ENCODE measurements around the gene SP7. TPM values are rescaled to one million over a fixed set of nuclear protein-coding genes. Genes with fewer than 3 reads are reported as not detected.

SP7 gene
- total RNA-seq, 1 experiment from 2014 or later: not detected

GRCh38 chr12:53279283-53279869 is 56.8 kb downstream of the SP7 start:
- Histone ChIP-seq H3K36me3 (ENCODE audit: control insufficient read depth, insufficient read depth, low read length) (peaks cover 23% of the 10 kb centered on the region), H3K9me3 (ENCODE audit: control insufficient read depth, insufficient read depth, low read depth, low read length) (no peaks in the 10 kb centered on the region), H3K27ac (ENCODE audit: low read length) (no peak overlapping the region), H3K27me3 (ENCODE audit: control insufficient read depth, insufficient read depth, low read length) (no peaks in the 10 kb centered on the region), H3K4me1 (ENCODE audit: control insufficient read depth, insufficient read depth, low read length) (no peaks in the 10 kb centered on the region), H3K4me3 (ENCODE audit: low read depth in 2 of 2, low read length in 2 of 2) (no peak overlapping the region)
- TF ChIP-seq POLR2AphosphoS5 (IDR thresholded peaks at IDR 0.05; ENCODE audit: low read depth, low read length) (no peak), TCF7L2 (IDR thresholded peaks at IDR 0.05; ENCODE audit: low read depth, low read length) (no peak), REST (IDR thresholded peaks at IDR 0.05; ENCODE audit: insufficient read depth in 1 of 2, low read depth in 2 of 2, low read length in 1 of 2) (no peak), SIN3A (IDR thresholded peaks at IDR 0.05; ENCODE audit: borderline replicate concordance, insufficient read depth, low read depth, low read length) (no peak)
- TF ChIP-seq, protein P1, sequence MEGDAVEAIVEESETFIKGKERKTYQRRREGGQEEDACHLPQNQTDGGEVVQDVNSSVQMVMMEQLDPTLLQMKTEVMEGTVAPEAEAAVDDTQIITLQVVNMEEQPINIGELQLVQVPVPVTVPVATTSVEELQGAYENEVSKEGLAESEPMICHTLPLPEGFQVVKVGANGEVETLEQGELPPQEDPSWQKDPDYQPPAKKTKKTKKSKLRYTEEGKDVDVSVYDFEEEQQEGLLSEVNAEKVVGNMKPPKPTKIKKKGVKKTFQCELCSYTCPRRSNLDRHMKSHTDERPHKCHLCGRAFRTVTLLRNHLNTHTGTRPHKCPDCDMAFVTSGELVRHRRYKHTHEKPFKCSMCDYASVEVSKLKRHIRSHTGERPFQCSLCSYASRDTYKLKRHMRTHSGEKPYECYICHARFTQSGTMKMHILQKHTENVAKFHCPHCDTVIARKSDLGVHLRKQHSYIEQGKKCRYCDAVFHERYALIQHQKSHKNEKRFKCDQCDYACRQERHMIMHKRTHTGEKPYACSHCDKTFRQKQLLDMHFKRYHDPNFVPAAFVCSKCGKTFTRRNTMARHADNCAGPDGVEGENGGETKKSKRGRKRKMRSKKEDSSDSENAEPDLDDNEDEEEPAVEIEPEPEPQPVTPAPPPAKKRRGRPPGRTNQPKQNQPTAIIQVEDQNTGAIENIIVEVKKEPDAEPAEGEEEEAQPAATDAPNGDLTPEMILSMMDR (IDR thresholded peaks at IDR 0.05): no peak
- ChIA-PET POLR2A (interaction anchor here (0.7 kb wide), 1 partner anchor 16 kb away, joined by 17 read pairs; the partner anchor contains the start of gene PFDN5), CTCF (no interaction called here)
- no TSS peak for BruUV-seq (replicated peaks)
- intact Hi-C loops (cut with micrococcal nuclease; ENCODE audit: unreplicated experiment): no loop called here
- no peak for DNase-seq (ENCODE audit: low read depth, low spot score)
- in situ Hi-C loops (cut with HindIII; ENCODE audit: low pct_unique_long_range_greater_than_20kb, low sequenced_read_pairs): no loop called here
- no peak for ATAC-seq

- intact Hi-C loops (cut with micrococcal nuclease; ENCODE audit: unreplicated experiment) (no loop called here), in situ Hi-C loops (cut with HindIII; ENCODE audit: low pct_unique_long_range_greater_than_20kb, low sequenced_read_pairs) (no loop called here)
- ChIA-PET POLR2A (interaction anchor here (0.6 kb wide), 1 partner anchor 11 kb away, joined by 4 read pairs; no protein-coding TSS in a partner anchor), CTCF (interaction anchor here (0.7 to 1.2 kb wide), 3 partner anchors 15 to 64 kb away, joined by 3 to 4 read pairs (median 3); no protein-coding TSS in a partner anchor)
- DNase-seq (ENCODE audit: low read depth, low spot score): no peak
- Histone ChIP-seq H3K4me1 (ENCODE audit: control insufficient read depth, insufficient read depth, low read length) (no peaks in the 10 kb centered on the region), H3K9me3 (ENCODE audit: control insufficient read depth, insufficient read depth, low read depth, low read length) (no peaks in the 10 kb centered on the region), H3K4me3 (ENCODE audit: low read depth in 2 of 2, low read length in 2 of 2) (no peak overlapping the region), H3K27ac (ENCODE audit: low read length) (no peak overlapping the region), H3K27me3 (ENCODE audit: control insufficient read depth, insufficient read depth, low read length) (no peaks in the 10 kb centered on the region), H3K36me3 (ENCODE audit: control insufficient read depth, insufficient read depth, low read length) (peaks cover 13% of the 10 kb centered on the region)
- no peak for ATAC-seq
- no peak for TF ChIP-seq POLR2AphosphoS5 (IDR thresholded peaks at IDR 0.05; ENCODE audit: low read depth, low read length)
- BruUV-seq (replicated peaks): no TSS peak
Observed at GRCh38 chr12:53277981-53278380, 58.2 kb downstream of the SP7 start.

Other genes with a start within 250 kb of the SP7 start
- 4.7 TPM for gene IGFBP6, start 238.7 kb downstream of the SP7 start, total RNA-seq (2021; ENCODE audit: unreplicated experiment)
- gene SOAT2, start 232.9 kb downstream of the SP7 start, total RNA-seq (2021; ENCODE audit: unreplicated experiment): not detected
- 46.8 TPM for gene ZNF740, start 155.6 kb downstream of the SP7 start, total RNA-seq (2021; ENCODE audit: unreplicated experiment)
- 15.4 TPM for gene CSAD, start 155.4 kb downstream of the SP7 start, total RNA-seq (2021; ENCODE audit: unreplicated experiment)
- gene ITGB7, start 129.1 kb downstream of the SP7 start, total RNA-seq (2021; ENCODE audit: unreplicated experiment): 0.98 TPM
- 41.2 TPM for gene RARG, start 104.1 kb downstream of the SP7 start, total RNA-seq (2021; ENCODE audit: unreplicated experiment)
- 54.6 TPM for gene ESPL1, start 68.1 kb downstream of the SP7 start, total RNA-seq (2021; ENCODE audit: unreplicated experiment)
- 340 TPM for gene PFDN5, start 40.8 kb downstream of the SP7 start, total RNA-seq (2021; ENCODE audit: unreplicated experiment)
- 77.4 TPM for gene MYG1, start 36.7 kb downstream of the SP7 start, total RNA-seq (2021; ENCODE audit: unreplicated experiment)
- 77.7 TPM for gene AAAS, start 14.7 kb downstream of the SP7 start, total RNA-seq (2021; ENCODE audit: unreplicated experiment)
- gene SP1, start 43.8 kb upstream of the SP7 start, total RNA-seq (2021; ENCODE audit: unreplicated experiment): 81.0 TPM
- 0.13 TPM for gene AMHR2, start 87.5 kb upstream of the SP7 start, total RNA-seq (2021; ENCODE audit: unreplicated experiment)
- gene PRR13, start 105.4 kb upstream of the SP7 start, total RNA-seq (2021; ENCODE audit: unreplicated experiment): 454 TPM
- gene PCBP2, start 115.7 kb upstream of the SP7 start, total RNA-seq (2021; ENCODE audit: unreplicated experiment): 836 TPM
- gene MAP3K12, start 163.1 kb upstream of the SP7 start, total RNA-seq (2021; ENCODE audit: unreplicated experiment): 32.2 TPM
- gene TARBP2, start 164.9 kb upstream of the SP7 start, total RNA-seq (2021; ENCODE audit: unreplicated experiment): 67.3 TPM
- not detected for gene NPFF, start 171.1 kb upstream of the SP7 start, total RNA-seq (2021; ENCODE audit: unreplicated experiment)

All from Panc1 (cell line).